Mesenchymal stem cell (in vitro differentiated cells and primary cell): Measurements from ENCODE around the gene CACNA2D3.
A peak's percentile ranks its signal among the peaks of the same experiment; 100 is the strongest.

Source experiments
- DNase-seq: peaks from one replicate; pipeline ENCODE4 v3.0.0-alpha.2; 2013
- H2AFZ ChIP-seq: one replicate; pipeline ENCODE4 v1.6.1; 2013; ENCODE audit warnings: low read depth, mild to moderate bottlenecking, control low read depth, inconsistent platforms, low read length, moderate library complexity
- H2AK5ac ChIP-seq: 2 replicates; pipeline ENCODE4 v1.6.1; 2013; ENCODE audit warnings: low read length, moderate library complexity, mild to moderate bottlenecking, inconsistent platforms; ENCODE audit not compliant: severe bottlenecking
- H2BK120ac ChIP-seq: one replicate; pipeline ENCODE4 v1.6.1; 2013; ENCODE audit warnings: low read depth, mild to moderate bottlenecking, inconsistent platforms, low read length, moderate library complexity
- H2BK12ac ChIP-seq, 2 experiments: one replicate each; pipeline ENCODE4 v1.6.1; 2013; ENCODE audit warnings: inconsistent platforms in 2 of 2, low read length in 2 of 2, mild to moderate bottlenecking in 2 of 2, moderate library complexity in 2 of 2, control low read depth in 1 of 2
- H2BK15ac ChIP-seq: one replicate; pipeline ENCODE4 v1.6.1; 2013; ENCODE audit warnings: mild to moderate bottlenecking, low read depth, inconsistent platforms; ENCODE audit not compliant: poor library complexity, severe bottlenecking
- H2BK5ac ChIP-seq: 2 replicates; pipeline ENCODE4 v1.6.1; 2013; ENCODE audit warnings: low read depth, mild to moderate bottlenecking, low read length, control low read depth, inconsistent platforms; ENCODE audit not compliant: poor library complexity, severe bottlenecking
- H3K14ac ChIP-seq, 2 experiments: one replicate each; pipeline ENCODE4 v1.6.1; 2013; ENCODE audit warnings: inconsistent platforms in 2 of 2, low read length in 2 of 2, control low read depth in 1 of 2, mild to moderate bottlenecking in 1 of 2, moderate library complexity in 1 of 2
- H3K18ac ChIP-seq, 2 experiments: one replicate each; pipeline ENCODE4 v1.6.1; 2013; ENCODE audit warnings: inconsistent platforms in 2 of 2, low read length in 2 of 2, control low read depth in 1 of 2, low read depth in 1 of 2, mild to moderate bottlenecking in 1 of 2
- H3K23ac ChIP-seq, 2 experiments: one replicate each; pipeline ENCODE4 v1.6.1; 2013; ENCODE audit warnings: inconsistent platforms in 2 of 2, low read length in 2 of 2, mild to moderate bottlenecking in 2 of 2, moderate library complexity in 2 of 2, control low read depth in 1 of 2
- H3K27ac ChIP-seq: 2 replicates; pipeline ENCODE4 v1.5.1; 2013; ENCODE audit warnings: mild to moderate bottlenecking, moderate library complexity, low read length, control low read depth, inconsistent platforms; ENCODE audit not compliant: poor library complexity, severe bottlenecking
- H3K27me3 ChIP-seq, 2 experiments: 2 replicates each; pipeline versions ENCODE4 v1.6.1 to v1.7.0; 2013; ENCODE audit warnings: low read length in 2 of 2, mild to moderate bottlenecking in 2 of 2, moderate library complexity in 2 of 2, control low read depth in 1 of 2, inconsistent platforms in 1 of 2; ENCODE audit not compliant: control insufficient read depth in 1 of 2, insufficient read depth in 1 of 2
- H3K36me3 ChIP-seq, 2 experiments: 2 replicates each; pipeline versions ENCODE4 v1.6.1 to v1.7.0; 2013; ENCODE audit warnings: low read length in 2 of 2, control low read depth in 1 of 2, inconsistent platforms in 1 of 2, low read depth in 1 of 2, mild to moderate bottlenecking in 1 of 2; ENCODE audit not compliant: insufficient read depth in 2 of 2, control insufficient read depth in 1 of 2
- H3K4ac ChIP-seq, 2 experiments: one replicate each; pipeline ENCODE4 v1.6.1; 2013; ENCODE audit warnings: inconsistent platforms in 2 of 2, low read length in 2 of 2, mild to moderate bottlenecking in 2 of 2, moderate library complexity in 2 of 2, control low read depth in 1 of 2, low read depth in 1 of 2
- H3K4me1 ChIP-seq: 2 replicates; pipeline ENCODE4 v1.6.1; 2013; ENCODE audit warnings: low read depth, low read length, control low read depth; ENCODE audit not compliant: control insufficient read depth, insufficient read depth
- H3K4me2 ChIP-seq: 2 replicates; pipeline ENCODE4 v1.6.1; 2013; ENCODE audit warnings: low read length, mild to moderate bottlenecking, inconsistent platforms; ENCODE audit not compliant: poor library complexity, severe bottlenecking
- H3K4me3 ChIP-seq, 2 experiments: 2 replicates each; pipeline versions ENCODE4 v1.5.1 to v1.7.0; 2013; ENCODE audit warnings: low read length in 2 of 2, mild to moderate bottlenecking in 2 of 2, control low read depth in 1 of 2, low read depth in 1 of 2; ENCODE audit not compliant: insufficient read depth in 1 of 2
- H3K79me1 ChIP-seq: replicated peaks from 2 replicates; pipeline ENCODE4 v1.6.1; 2013; ENCODE audit warnings: mild to moderate bottlenecking, control low read depth, low read length, inconsistent platforms; ENCODE audit not compliant: poor library complexity, severe bottlenecking
- H3K9ac ChIP-seq: 2 replicates; pipeline ENCODE4 v1.7.0; 2013; ENCODE audit warnings: mild to moderate bottlenecking, low read length, moderate library complexity
- H3K9me3 ChIP-seq: 2 replicates; pipeline ENCODE4 v1.7.0; 2013; ENCODE audit warnings: mild to moderate bottlenecking, low read length; ENCODE audit not compliant: control insufficient read depth
- H4K8ac ChIP-seq: one replicate; pipeline ENCODE4 v1.6.1; 2013; ENCODE audit warnings: inconsistent platforms, mild to moderate bottlenecking, low read length, moderate library complexity
- H4K91ac ChIP-seq: one replicate; pipeline ENCODE4 v1.6.1; 2013; ENCODE audit warnings: mild to moderate bottlenecking, low read length, inconsistent platforms
- WGBS: methylation state at CpG from one replicate; pipeline ENCODE4 v1.1.7; 2013; ENCODE audit warnings: mixed read lengths; 5-methylcytosine and 5-hydroxymethylcytosine counted together

Gene CACNA2D3

DNA sequence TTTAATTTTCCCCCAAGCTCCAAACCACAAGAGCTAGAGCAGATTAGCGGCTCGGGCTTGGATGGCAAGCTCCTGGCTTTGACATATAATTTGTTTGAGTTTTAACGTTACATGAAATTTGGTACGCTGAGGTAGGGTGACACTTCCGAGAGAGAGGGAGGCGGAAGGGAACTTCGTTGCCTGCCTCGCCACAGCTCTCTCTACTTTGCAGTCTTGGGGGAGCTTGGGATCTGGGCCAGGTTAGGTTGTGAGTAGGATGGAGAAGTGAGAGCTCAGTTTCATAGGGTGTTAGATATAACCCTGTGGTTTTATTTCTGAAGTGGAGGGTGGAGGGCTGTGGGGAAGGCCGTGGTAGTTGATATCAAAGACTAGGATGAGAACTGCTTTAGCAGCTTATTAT, 765.8 kb downstream of the CACNA2D3 start:
- H3K4ac ChIP-seq: no peak overlapping the region
- H3K18ac ChIP-seq: no peak overlapping the region
- no peak overlapping the region for H2BK5ac ChIP-seq
- H3K9me3 ChIP-seq: no peaks in the 10 kb centered on the region
- H2BK12ac ChIP-seq: peak overlapping the region in 1 of 2 experiments; percentile 8
- H2AFZ ChIP-seq: no peak overlapping the region
- H3K27ac ChIP-seq: no peak overlapping the region
- H3K27me3 ChIP-seq: no peaks in the 10 kb centered on the region
- H3K4me2 ChIP-seq: no peak overlapping the region
- no peaks in the 10 kb centered on the region for H3K36me3 ChIP-seq
- H3K9ac ChIP-seq: no peak overlapping the region
- H3K4me1 ChIP-seq: peaks cover 4% of the 10 kb centered on the region
- H4K91ac ChIP-seq: no peak overlapping the region
- no peak overlapping the region for H2BK15ac ChIP-seq
- H3K14ac ChIP-seq: no peak overlapping the region
- no peak overlapping the region for H2BK120ac ChIP-seq
- WGBS: 91% methylated on average over 8 of the region's 9 CpGs
- no peak overlapping the region for H4K8ac ChIP-seq
- H3K4me3 ChIP-seq: no peak overlapping the region
- no peak overlapping the region for H3K23ac ChIP-seq
- no peaks in the 10 kb centered on the region for H3K79me1 ChIP-seq
- no peak for DNase-seq
- no peak overlapping the region for H2AK5ac ChIP-seq

DNA sequence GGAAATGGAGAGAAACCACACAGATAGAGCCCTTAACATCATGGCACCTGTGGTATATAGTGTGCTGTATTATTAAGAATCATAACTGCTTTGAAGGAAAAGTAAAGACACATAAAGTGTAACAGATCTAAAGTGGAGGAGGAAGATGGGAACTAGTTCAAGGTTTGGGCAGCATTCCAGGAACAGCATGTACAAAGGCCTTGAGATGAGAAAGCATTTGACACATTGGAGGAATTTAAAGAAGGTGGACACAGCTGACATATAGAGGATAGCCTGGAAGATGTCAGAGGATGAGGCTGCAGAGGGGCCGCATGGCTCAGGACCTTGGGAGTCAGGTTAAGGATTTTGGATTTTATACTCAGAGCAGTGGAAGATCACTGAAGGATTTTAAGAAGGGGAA, 766.5 kb downstream of the CACNA2D3 start:
- H3K4me3 ChIP-seq: no peak overlapping the region
- H3K79me1 ChIP-seq: no peaks in the 10 kb centered on the region
- no peak overlapping the region for H4K8ac ChIP-seq
- H3K14ac ChIP-seq: no peak overlapping the region
- no peak overlapping the region for H4K91ac ChIP-seq
- no peak overlapping the region for H2AFZ ChIP-seq
- H3K9ac ChIP-seq: no peak overlapping the region
- peak overlapping the region; percentile 43 for H2BK120ac ChIP-seq
- DNase-seq: no peak
- no peaks in the 10 kb centered on the region for H3K36me3 ChIP-seq
- no peak overlapping the region for H2AK5ac ChIP-seq
- H3K9me3 ChIP-seq: no peaks in the 10 kb centered on the region
- H3K27me3 ChIP-seq: no peaks in the 10 kb centered on the region
- peaks cover 4% of the 10 kb centered on the region for H3K4me1 ChIP-seq
- 83% methylated on average over 1 of the region's 1 CpG for WGBS
- no peak overlapping the region for H3K4ac ChIP-seq
- no peak overlapping the region for H3K4me2 ChIP-seq
- no peak overlapping the region for H3K23ac ChIP-seq
- H3K18ac ChIP-seq: no peak overlapping the region
- no peak overlapping the region for H2BK5ac ChIP-seq
- no peak overlapping the region for H3K27ac ChIP-seq
- H2BK12ac ChIP-seq: no peak overlapping the region
- no peak overlapping the region for H2BK15ac ChIP-seq

DNA sequence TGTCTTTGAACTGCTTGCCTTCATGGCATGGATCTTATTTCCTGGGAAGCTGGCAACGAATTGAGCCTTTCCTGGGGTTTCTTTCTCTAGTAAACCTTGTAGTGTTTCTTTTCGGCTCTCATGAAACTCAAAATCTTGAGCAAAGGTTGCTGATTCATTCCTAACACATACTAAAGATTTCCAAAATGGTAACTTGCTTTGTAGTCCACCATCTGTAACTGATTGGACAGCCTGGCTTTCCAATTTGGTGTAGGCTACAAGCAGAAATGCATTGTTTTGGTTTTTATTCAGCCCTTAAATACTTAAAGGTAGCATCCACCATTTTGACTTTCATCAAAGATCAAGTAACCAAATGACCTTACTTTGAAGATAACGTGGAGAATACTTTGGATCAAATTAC, 767.4 kb downstream of the CACNA2D3 start:
- Histone ChIP-seq H3K27me3 (no peaks in the 10 kb centered on the region), H2BK15ac (no peak overlapping the region), H3K9ac (no peak overlapping the region), H2AFZ (no peak overlapping the region), H2BK120ac (peak overlapping the region; percentile 65), H2AK5ac (peak overlapping the region; percentile 68), H3K4me1 (peaks cover 4% of the 10 kb centered on the region), H4K8ac (no peak overlapping the region), H3K23ac (no peak overlapping the region), H3K79me1 (no peaks in the 10 kb centered on the region), H3K36me3 (no peaks in the 10 kb centered on the region), H3K4me3 (no peak overlapping the region), H3K14ac (no peak overlapping the region), H3K4me2 (no peak overlapping the region), H3K18ac (peak overlapping the region; percentile 16 to 37), H3K9me3 (no peaks in the 10 kb centered on the region), H3K4ac (peak overlapping the region in 1 of 2 experiments; percentile 58), H3K27ac (no peak overlapping the region), H4K91ac (no peak overlapping the region), H2BK5ac (no peak overlapping the region), H2BK12ac (no peak overlapping the region)
- DNase-seq: no peak
- WGBS: 95% methylated on average over 2 of the region's 3 CpGs

GRCh38 chr3:54891540-54891897, 769.2 kb downstream of the CACNA2D3 start:
- 4% methylated on average over 5 of the region's 5 CpGs for WGBS
- Histone ChIP-seq H3K79me1 (no peaks in the 10 kb centered on the region), H3K36me3 (no peaks in the 10 kb centered on the region), H2BK12ac (peak overlapping the region in 1 of 2 experiments; percentile 92), H2AK5ac (no peak overlapping the region), H3K4me2 (no peak overlapping the region), H3K23ac (no peak overlapping the region), H3K27ac (peak overlapping the region; percentile 92), H3K9ac (peak overlapping the region; percentile 60), H3K14ac (no peak overlapping the region), H3K9me3 (no peaks in the 10 kb centered on the region), H2BK120ac (no peak overlapping the region), H3K4ac (peak overlapping the region in 1 of 2 experiments; percentile 56), H2AFZ (no peak overlapping the region), H3K27me3 (no peaks in the 10 kb centered on the region), H2BK15ac (no peak overlapping the region), H3K18ac (no peak overlapping the region), H2BK5ac (peak overlapping the region; percentile 59), H4K8ac (no peak overlapping the region), H3K4me3 (peak overlapping the region in 1 of 2 experiments; percentile 42), H4K91ac (no peak overlapping the region), H3K4me1 (peaks cover 4% of the 10 kb centered on the region)
- peak; percentile 95 for DNase-seq
